ENCODE results near the gene ARHGEF39.
A peak's percentile ranks its signal among the peaks of the same experiment; 100 is the strongest.

ARHGEF39 gene

GRCh38 chr9:35664531-35665470 is at the start of gene ARHGEF39:
ARHGEF39 (minus strand) TSS chr9:35665195; CDS start chr9:35665169, 26 bp downstream.
- DNase-seq: peak; percentile 13 to 68 (median 47)

GRCh38 chr9:35714123-35714522 is 49.1 kb upstream of the ARHGEF39 start:
- DNase-seq: no peak

GRCh38 chr9:35713578-35713977 is 48.6 kb upstream of the ARHGEF39 start:
- DNase-seq: no peak

- DNase-seq: no peak
These were observed 47.9 kb upstream of the ARHGEF39 start for GRCh38 chr9:35712762-35713400.

- DNase-seq: no peak
These were observed 46.8 kb upstream of the ARHGEF39 start for GRCh38 chr9:35711501-35712428.

- no peak for DNase-seq
These were observed 46.0 kb upstream of the ARHGEF39 start for GRCh38 chr9:35710818-35711500.

- DNase-seq: no peak
These were observed 43.2 kb upstream of the ARHGEF39 start for GRCh38 chr9:35708146-35708545.

- no peak for DNase-seq
These were observed 42.0 kb upstream of the ARHGEF39 start for GRCh38 chr9:35706951-35707350.

GRCh38 chr9:35705836-35706430 is 40.9 kb upstream of the ARHGEF39 start:
- DNase-seq: no peak

- DNase-seq: no peak
These were observed 40.4 kb upstream of the ARHGEF39 start for GRCh38 chr9:35705372-35705771.

GRCh38 chr9:35703906-35704672 is 39.1 kb upstream of the ARHGEF39 start:
- no peak for DNase-seq

- no peak for DNase-seq
These were observed 37.7 kb upstream of the ARHGEF39 start for GRCh38 chr9:35702696-35703095.

GRCh38 chr9:35700942-35701341 is 35.9 kb upstream of the ARHGEF39 start:
- no peak for DNase-seq

- no peak for DNase-seq
These were observed 35.0 kb upstream of the ARHGEF39 start for GRCh38 chr9:35700031-35700430.

GRCh38 chr9:35698231-35698630 is 33.2 kb upstream of the ARHGEF39 start:
- no peak for DNase-seq

GRCh38 chr9:35697486-35697885 is 32.5 kb upstream of the ARHGEF39 start:
- DNase-seq: no peak

- peak; percentile 7 to 54 (median 31) for DNase-seq
These were observed 31.7 kb upstream of the ARHGEF39 start for GRCh38 chr9:35696520-35697215.

GRCh38 chr9:35695943-35696401 is 31.0 kb upstream of the ARHGEF39 start:
- DNase-seq: no peak

- DNase-seq: no peak
These were observed 26.8 kb upstream of the ARHGEF39 start for GRCh38 chr9:35691757-35692301.

GRCh38 chr9:35691334-35691650 is 26.3 kb upstream of the ARHGEF39 start:
- DNase-seq: no peak

Measured in stimulated activated naive CD4-positive, alpha-beta T cell (primary cell).